Measurements from ENCODE around the gene TPGS2.
"Not testable (repeated sequence)": the region's sequence is repeated elsewhere in the genome, so short reads cannot be mapped to it uniquely, and the experiment has no call there.

TPGS2 gene

DNA sequence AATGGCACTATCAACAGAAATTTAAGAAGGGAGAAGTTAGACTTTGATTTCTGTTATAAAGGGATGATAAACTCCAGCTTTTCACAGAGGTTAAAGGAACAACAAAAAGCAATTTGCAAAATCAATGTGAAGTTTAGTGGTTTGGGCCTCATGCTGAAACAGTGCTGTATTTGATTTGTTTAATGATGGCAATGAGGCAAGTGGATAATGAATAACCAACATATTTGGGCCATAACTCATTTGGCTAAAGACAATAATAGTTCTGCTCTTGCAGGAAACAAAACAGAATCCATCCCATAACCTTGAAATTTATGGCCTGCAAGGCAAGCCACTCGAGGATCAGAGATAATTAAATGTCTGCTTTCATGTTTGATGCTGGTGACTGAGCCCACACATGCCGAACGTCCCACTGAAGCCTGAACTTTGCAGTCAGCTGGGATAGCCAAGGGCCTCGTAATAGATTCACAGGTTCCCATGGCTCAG is 56.5 kb downstream of the TPGS2 start:
- no peak for DNase-seq (ENCODE audit: low read depth)

- no peak for DNase-seq (ENCODE audit: low read depth)
Observed at GRCh38 chr18:36771245-36771644, 57.6 kb downstream of the TPGS2 start.

- no peak for DNase-seq (ENCODE audit: low read depth)
Observed at GRCh38 chr18:36770315-36770946, 58.4 kb downstream of the TPGS2 start.

DNA sequence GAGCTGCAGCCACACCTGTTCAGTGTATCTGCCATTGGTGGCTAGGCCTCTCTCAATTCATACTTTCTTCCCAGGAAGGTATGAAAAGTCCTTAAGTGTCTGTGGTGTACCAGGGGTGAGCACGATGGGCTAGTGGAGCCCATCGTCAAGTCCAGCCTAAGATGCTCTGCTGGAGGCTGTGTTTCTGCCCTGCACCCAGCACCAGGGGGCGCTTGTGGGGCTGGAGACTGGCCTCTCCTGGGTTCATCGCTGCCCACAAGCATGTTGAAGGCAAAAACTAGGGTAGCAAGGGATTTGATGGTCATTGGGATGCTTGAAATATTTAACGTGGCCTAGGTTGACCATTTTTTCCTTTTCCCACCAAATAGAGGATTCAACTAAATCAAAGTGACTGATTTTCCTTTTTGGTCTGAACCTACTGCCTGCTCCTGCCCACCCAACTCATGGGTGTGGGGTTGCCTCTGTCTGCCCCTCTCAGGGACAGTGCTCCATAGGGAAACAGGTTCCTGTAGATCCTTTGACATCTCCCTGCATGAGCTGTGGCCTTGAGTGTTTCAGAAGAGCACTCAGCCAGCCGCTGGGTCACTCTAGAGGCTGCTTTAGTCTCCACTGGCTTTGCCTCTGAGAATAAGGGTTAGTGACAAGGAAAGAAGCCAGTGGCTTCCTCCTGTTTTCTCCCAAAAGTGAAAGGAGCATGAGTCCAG is 59.0 kb downstream of the TPGS2 start:
- DNase-seq (ENCODE audit: low read depth): no peak

GRCh38 chr18:36769172-36769571 is 59.6 kb downstream of the TPGS2 start:
- peak; percentile 53 for DNase-seq (ENCODE audit: low read depth)

DNA sequence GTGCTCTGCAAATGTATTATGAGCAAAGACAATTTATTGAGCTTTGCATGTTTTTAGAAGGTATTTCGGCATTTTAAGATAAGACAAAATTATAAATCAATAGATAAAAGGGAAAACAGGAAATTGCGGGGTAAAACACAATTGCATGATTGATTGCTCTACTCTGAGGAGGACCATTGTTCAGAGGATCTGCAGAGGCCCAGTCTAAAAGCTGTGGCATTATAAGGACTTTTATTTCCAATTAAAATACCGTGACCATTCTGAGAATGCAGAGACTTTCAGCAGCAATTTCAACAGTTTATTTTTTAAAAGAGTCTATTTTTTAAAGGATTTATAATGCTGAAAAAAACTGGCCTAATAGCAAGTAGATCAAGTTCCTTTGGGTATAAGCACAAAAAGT is 62.0 kb downstream of the TPGS2 start:
- DNase-seq (ENCODE audit: low read depth): no peak

DNA sequence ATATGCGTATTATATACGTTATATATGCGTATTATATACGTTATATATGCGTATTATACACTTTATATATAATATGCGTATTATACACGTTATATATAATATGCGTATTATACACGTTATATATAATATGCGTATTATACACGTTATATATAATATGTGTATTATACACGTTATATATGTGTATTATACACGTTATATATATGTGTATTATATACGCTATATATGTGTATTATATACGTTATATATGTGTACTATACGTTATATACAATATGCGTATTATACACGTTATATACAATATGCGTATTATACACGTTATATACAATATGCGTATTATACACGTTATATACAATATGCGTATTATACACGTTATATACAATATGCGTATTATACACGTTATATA is 65.8 kb downstream of the TPGS2 start:
- DNase-seq (ENCODE audit: low read depth): not testable (repeated sequence)

GRCh38 chr18:36762074-36762473 is 66.7 kb downstream of the TPGS2 start:
- no peak for DNase-seq (ENCODE audit: low read depth)

- DNase-seq (ENCODE audit: low read depth): no peak
Observed at GRCh38 chr18:36761186-36761698, 67.6 kb downstream of the TPGS2 start.

DNA sequence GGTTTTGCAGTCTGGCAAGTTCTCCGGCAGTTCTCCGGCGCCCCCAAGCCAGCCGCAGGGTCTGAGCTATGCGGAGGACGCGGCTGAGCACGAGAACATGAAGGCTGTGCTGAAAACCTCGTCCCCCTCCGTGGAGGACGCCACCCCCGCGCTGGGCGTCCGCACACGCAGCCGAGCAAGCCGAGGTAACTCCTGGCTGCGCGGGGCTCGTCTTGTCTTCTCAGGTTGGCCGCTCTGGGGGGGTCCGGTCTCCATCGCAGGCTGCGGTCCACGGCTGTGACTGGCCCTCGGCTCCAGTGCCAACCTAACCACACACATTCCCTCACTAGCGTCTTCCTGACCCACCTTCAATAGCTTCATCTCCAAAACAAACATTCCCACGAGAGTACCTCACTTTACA is 68.2 kb downstream of the TPGS2 start:
- no peak for DNase-seq (ENCODE audit: low read depth)

GRCh38 chr18:36759167-36759776 is 69.5 kb downstream of the TPGS2 start:
- no peak for DNase-seq (ENCODE audit: low read depth)

GRCh38 chr18:36758623-36759022 is 70.2 kb downstream of the TPGS2 start:
- no peak for DNase-seq (ENCODE audit: low read depth)

- DNase-seq (ENCODE audit: low read depth): peak; percentile 5
Observed at GRCh38 chr18:36757991-36758390, 70.8 kb downstream of the TPGS2 start.

DNA sequence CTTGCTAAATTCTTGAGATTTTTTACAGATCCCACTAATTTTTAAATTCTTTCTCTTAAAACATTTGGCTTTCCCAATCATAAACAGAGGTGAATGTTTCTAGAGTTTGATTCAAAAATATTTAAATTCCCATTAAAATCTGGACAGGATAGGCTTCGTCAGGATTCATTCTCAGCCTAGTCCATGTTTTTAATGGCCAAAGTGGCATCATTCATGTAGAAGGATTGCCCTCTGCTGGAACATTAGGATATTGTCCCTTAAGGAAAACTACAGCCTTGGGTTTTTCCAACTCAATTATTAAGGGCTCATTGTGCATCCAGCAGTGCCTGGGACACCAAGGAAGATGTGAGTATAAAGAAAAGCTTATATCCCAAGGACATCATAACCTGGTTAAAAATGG is 71.7 kb downstream of the TPGS2 start:
- peak; percentile 38 for DNase-seq (ENCODE audit: low read depth)

- DNase-seq (ENCODE audit: low read depth): peak; percentile 24
Observed at GRCh38 chr18:36756242-36756641, 72.6 kb downstream of the TPGS2 start.

DNA sequence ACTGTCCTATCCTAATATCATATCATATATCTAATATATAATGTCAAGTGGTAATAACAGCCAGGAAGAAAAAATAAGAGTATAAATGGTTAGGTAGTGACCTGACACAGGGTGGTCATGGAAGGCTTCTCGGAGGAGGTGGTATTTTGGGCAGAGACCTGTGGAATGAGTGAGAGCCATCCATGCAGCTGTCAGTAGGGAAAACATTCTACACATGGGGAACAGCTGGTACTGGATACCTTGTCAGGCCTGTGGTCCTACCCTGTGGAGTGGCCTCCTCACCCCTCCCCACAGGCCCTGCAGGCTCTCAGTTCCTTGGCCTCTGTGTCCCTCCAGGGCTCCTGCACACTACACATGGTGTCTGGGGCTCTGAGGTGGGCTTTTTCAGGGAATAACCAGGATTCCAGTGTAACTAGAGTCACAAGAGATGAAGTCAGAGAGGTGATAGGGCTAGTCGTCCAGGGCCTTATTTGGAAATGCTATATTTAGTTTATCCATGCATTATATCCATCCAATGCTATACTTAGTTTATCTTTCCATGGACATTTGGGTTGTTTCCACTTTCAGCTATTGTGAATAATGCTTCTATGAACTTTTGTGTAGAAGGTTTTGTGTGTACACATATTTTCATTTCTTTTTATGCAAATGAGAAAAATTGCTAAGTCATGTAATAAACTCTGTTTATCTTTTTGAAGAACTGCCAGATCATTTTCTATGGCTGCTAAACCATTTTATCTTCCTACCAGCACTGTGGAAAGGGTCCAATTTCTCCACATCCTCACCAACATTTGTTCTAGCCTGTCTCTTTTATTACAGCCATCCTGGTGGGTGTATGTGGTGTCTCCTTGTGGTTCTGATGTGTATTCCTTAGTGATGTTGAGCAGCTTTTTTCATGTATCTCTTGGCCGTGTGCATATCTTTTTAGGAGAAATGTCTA is 75.6 kb downstream of the TPGS2 start:
- DNase-seq (ENCODE audit: low read depth): no peak

DNA sequence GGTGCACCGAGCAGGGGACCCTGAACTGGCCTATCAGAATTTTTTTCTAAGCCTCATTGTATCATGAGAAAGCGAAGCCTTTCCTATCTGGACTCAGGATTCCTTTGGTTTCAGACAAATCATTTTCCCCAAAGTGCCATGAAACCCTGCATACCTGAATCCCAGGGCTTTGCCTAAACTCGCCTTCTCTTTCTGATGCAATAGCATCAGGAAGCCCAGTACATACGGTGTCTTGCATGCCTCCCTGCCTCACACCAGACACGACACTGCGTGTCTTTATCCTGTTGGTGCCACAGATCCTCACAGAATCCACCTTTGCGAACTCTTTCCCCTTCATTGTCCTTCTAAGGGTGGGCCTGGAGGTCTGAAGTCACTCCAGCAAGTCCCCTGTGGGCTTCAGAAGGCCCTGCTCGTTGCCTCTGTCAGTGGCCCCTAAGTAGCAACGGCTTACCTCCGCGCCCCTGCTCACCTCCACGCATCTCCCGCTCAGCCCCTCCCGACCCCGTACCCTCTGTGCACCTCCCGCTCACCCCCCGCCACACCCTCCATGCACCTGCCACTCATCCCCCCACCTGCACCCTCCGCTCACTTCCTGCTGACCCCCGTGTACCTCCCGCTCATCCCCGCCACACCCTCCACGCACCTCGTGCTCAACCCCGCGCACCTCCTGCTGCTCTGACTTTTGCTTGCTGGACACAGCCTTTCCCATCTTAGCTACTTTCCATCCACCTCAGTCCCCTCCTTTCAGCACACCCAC is 83.4 kb downstream of the TPGS2 start:
- DNase-seq (ENCODE audit: low read depth): no peak

DNA sequence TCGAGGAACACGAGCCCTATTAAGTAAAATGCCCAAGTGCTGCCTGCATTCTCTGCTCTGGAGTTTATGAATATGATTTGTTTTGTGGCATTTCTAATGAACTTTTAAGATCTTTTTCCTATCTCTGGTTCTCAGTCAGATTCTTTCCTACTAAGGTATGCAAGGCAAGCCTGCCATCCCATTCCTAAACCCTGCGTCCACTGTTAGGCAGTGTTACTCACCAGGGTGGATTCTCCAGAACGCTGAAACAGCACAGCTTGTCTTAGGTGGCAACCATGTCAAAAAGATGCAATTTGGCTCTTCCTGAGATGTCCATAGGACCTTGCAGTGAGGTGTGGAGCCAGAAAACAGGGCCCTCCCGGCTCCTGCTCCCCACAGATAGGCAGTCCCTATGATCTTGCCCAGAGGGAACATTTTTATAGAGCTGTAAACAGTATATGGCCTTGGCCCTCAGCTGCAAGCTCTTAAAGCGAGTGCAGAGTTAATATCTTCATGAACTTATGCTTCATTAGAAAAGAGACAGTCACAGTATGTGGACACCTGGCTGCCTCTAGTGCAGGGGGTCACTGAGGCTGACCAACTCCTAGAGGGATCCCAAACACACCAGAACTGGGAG is 84.4 kb downstream of the TPGS2 start:
- no peak for DNase-seq (ENCODE audit: low read depth)
